AG04450 (cell line): ENCODE measurements around the gene EXOSC2. TPM values are rescaled to one million over a fixed set of nuclear protein-coding genes. Genes with fewer than 3 reads are reported as not detected.

Source experiments
- CTCF ChIA-PET: fragments of 300-600, 350-600 bp; formaldehyde crosslinking; extraction: SDS; loops from one replicate; lab custom pipeline; 2022; ENCODE audit warnings: antibody characterized with exemption, inconsistent platforms; lab: Charles Lee
- POLR2A ChIA-PET: fragments of 350-600 bp; formaldehyde crosslinking; extraction: SDS; loops from one replicate; lab custom pipeline; 2021; ENCODE audit warnings: antibody characterized with exemption, inconsistent platforms; lab: Yijun Ruan, JAX
- DNase-seq: peaks from one replicate; pipeline ENCODE4 v3.0.0-alpha.2; 2011; ENCODE audit warnings: low read depth, low spot score
- H3K27ac ChIP-seq: one replicate; pipeline ENCODE4 v1.5.1; 2012; ENCODE audit warnings: low read depth, low read length, control low read depth
- H3K27me3 ChIP-seq: one replicate; pipeline ENCODE4 v1.6.0; 2012; ENCODE audit warnings: low read length; ENCODE audit not compliant: control insufficient read depth, insufficient read depth
- H3K4me3 ChIP-seq: 2 replicates; pipeline ENCODE4 v1.5.1; 2011; ENCODE audit warnings: mild to moderate bottlenecking, low read depth, low read length, control low read depth
- H3K9me3 ChIP-seq: 2 replicates; pipeline ENCODE4 v1.5.1; 2012; ENCODE audit warnings: low read length; ENCODE audit not compliant: control insufficient read depth, insufficient read depth
- polyA plus RNA-seq: library from polyadenylated mRNA; depleted of rRNA; stranded (reverse); fragments of >200 nt; gene quantifications from 2 replicates; pipeline ENCODE4 v1.2.3, GENCODE V29; 2011
- TF ChIP-seq, protein P1 (sequence below): IDR thresholded peaks from 2 replicates; pipeline ENCODE4 v1.5.1; 2011; ENCODE audit warnings: low read depth, low read length, control low read depth, inconsistent platforms

Gene EXOSC2
- polyA plus RNA-seq, 1 experiment = 29.5 TPM

DNA sequence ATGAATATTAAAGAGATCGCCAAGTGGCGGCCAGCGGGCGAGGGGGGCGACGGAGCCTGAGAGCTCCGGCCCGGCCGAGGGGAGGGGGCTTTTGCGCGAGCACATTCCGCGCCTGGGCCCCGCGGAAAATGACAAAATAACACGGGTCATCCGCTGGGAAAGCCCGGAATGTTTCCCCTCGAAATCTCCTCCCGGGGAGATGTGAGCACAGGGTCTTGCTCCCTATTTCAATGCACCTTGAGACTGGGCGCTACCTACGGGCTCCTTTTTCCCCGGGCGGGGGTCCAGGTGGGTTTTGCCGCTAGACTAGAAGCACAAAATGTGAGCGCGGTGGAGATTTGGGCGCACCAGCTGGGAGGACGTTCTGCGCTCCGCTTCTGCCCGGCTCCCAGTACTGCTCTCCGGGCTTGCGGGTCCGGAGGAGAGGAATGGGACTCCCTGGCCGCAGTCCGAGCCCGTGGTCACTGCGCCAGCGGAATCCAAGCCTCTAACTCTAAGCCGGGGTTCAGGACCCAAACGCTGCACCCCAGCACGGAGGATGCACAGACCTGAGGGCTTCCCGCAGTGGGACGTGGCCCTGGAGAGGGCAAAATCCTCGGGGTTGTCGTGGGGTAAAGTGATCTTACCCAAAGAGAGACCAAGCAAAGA is 32.0 kb upstream of the EXOSC2 start:
- ChIA-PET POLR2A (no interaction called here), CTCF (no interaction called here)
- H3K27me3 ChIP-seq = peaks cover 94% of the 10 kb centered on the region
- no peak overlapping the region for H3K27ac ChIP-seq
- no peak for DNase-seq
- TF ChIP-seq, protein P1, sequence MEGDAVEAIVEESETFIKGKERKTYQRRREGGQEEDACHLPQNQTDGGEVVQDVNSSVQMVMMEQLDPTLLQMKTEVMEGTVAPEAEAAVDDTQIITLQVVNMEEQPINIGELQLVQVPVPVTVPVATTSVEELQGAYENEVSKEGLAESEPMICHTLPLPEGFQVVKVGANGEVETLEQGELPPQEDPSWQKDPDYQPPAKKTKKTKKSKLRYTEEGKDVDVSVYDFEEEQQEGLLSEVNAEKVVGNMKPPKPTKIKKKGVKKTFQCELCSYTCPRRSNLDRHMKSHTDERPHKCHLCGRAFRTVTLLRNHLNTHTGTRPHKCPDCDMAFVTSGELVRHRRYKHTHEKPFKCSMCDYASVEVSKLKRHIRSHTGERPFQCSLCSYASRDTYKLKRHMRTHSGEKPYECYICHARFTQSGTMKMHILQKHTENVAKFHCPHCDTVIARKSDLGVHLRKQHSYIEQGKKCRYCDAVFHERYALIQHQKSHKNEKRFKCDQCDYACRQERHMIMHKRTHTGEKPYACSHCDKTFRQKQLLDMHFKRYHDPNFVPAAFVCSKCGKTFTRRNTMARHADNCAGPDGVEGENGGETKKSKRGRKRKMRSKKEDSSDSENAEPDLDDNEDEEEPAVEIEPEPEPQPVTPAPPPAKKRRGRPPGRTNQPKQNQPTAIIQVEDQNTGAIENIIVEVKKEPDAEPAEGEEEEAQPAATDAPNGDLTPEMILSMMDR = no peak
- no peak overlapping the region for H3K4me3 ChIP-seq
- H3K9me3 ChIP-seq = peaks cover 14% of the 10 kb centered on the region; the same call in 1 of the 2 replicates

DNA sequence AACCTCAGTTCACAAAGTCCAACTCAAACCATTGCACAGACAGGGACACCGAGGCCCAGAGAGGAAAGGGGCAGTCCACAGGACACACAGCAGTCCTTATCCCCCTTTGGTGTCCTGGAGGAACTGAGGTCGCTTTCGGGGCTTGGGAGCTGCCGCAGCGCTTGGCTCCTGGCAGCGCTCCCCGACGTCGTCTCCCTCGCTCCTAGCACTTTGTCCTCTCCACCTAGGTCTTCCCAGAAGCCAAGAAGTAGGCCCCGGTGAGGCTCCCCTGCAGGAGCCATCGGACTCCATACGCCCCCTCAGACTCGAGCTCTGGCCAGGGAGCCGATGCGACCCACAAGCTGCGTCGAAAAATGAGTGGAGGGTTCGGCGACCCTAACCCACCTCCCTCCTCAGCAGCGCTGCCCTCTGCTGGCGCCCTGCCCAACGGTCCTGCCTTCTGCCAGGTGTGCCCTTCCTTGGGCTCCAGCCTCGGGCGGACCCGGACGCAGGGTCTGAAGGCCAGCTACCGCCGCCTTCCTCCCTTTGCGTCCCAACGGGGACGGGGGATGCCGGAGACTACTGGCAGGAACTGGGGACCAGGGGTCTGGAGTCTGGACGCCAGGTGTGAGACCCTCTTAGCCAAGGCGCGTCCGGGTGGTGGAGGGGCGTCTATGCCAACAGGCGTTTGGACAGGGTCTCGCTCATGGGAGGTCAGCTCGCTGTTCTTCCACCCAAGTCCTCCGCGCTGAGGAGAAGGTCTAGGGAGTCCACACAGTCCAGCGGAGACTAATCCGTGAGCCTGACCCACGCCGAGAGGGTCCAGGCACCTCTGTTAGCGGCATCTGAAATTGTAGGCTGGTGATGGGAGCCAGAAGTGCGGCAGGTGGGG is 31.2 kb upstream of the EXOSC2 start:
- no peak overlapping the region for H3K4me3 ChIP-seq

DNA sequence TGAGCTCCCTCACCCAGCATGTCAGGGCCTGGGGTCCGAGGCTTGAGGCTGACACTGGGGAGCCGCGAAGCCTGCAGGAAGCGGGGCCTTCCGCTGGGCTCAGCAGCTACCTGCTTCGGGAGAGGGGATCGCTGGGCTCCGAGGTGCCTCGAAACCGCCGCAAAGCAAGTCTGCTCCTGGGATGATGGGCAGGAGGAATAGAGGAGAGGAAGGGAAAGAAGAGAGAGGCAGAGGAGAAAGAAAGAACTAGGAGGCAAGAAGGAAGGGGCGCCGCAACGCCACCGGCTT is 30.7 kb upstream of the EXOSC2 start:
- CTCF ChIA-PET = no interaction called here
- peaks cover 14% of the 10 kb centered on the region; the same call in 1 of the 2 replicates for H3K9me3 ChIP-seq
- TF ChIP-seq, protein P1 = no peak
- H3K4me3 ChIP-seq = no peak overlapping the region
- POLR2A ChIA-PET = no interaction called here
- no peak overlapping the region for H3K27ac ChIP-seq
- H3K27me3 ChIP-seq = peaks cover 96% of the 10 kb centered on the region
- no peak for DNase-seq

More for the DNA sequence above, 31.2 kb upstream of the EXOSC2 start:
- ChIA-PET POLR2A (no interaction called here), CTCF (interaction anchor here (0.5 kb wide), 1 partner anchor 119 kb away, joined by 3 read pairs; no protein-coding TSS in a partner anchor)
- Histone ChIP-seq H3K27me3 (peaks cover 94% of the 10 kb centered on the region), H3K9me3 (peaks cover 14% of the 10 kb centered on the region; the same call in 1 of the 2 replicates), H3K27ac (no peak overlapping the region)
- DNase-seq = no peak
- TF ChIP-seq, protein P1 = no peak

DNA sequence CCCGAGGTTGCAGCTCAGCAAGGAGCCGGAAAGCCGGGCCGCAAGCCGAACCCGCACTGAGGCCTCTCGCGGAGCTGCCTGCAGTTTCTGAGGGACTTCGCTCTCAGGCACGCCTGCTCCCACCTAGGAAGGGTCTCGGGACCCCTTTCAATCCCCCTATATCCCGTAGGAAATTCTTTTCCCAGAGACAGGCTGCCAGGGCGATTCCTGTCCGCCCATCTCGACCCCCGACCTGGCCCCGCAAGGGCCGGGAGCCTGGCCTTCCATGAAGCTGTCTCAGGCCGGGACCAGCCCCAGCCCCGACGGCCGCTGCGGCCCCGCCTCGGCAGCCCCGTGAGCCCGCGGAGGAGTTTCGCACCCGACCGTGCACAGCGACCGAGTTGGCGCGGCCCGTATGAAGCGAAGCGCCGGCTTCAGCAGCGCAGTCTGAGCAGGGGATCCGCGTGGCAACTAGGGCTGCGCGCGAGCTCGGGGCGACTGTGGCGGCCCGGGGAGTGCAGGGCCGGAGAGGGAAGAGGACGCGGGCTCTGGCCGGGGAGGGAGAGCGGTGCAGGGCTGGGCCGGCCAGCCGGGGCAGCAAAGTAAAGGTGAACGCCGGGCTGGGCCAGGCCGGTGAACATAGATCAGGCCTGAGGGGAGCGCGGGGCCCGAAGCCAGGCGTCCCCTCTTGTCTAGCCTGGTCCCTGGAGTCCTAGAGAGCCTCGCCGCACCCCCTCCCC is 30.2 kb upstream of the EXOSC2 start:
- POLR2A ChIA-PET = no interaction called here
- CTCF ChIA-PET = no interaction called here
- TF ChIP-seq, protein P1 = no peak

DNA sequence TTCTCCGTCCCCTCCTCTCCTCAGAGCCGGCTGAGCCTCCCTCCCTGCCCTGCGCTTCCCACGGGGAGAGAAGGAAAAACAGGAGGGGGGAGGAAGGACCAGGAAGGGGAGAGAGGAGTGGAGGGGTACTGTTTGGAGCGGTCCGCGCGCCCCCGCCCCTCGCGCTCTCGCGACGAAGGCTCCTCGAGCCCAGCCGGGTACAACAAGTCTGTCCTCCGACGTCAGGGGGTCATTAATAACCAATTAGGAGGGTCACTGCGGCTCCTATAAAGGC is 29.7 kb upstream of the EXOSC2 start:
- CTCF ChIA-PET = no interaction called here
- TF ChIP-seq, protein P1 = no peak
- Histone ChIP-seq H3K27me3 (peaks cover 96% of the 10 kb centered on the region), H3K27ac (no peak overlapping the region), H3K9me3 (peaks cover 10% of the 10 kb centered on the region; the same call in 1 of the 2 replicates), H3K4me3 (no peak overlapping the region)
- no peak for DNase-seq
- POLR2A ChIA-PET = no interaction called here

More for the DNA sequence above, 30.2 kb upstream of the EXOSC2 start:
- Histone ChIP-seq H3K27me3 (peaks cover 96% of the 10 kb centered on the region), H3K27ac (no peak overlapping the region), H3K4me3 (no peak overlapping the region), H3K9me3 (peaks cover 14% of the 10 kb centered on the region; the same call in 1 of the 2 replicates)
- no peak for DNase-seq
